ENCODE results near the gene PGS1. TPM values are rescaled to one million over a fixed set of nuclear protein-coding genes. Genes with fewer than 3 reads are reported as not detected.

Gene PGS1
- total and polyA plus RNA-seq, 2 of the 8 experiments (the other 6 are each of a cell fraction or from before 2014, with no cell fraction given) = 46.7 to 60.0 TPM

GRCh38 chr17:78397681-78398101, 19.2 kb downstream of the PGS1 start (continued):
- TF ChIP-seq CBX5 (IDR thresholded peaks at IDR 0.05; ENCODE audit: low read depth, low read length) = no peak
- TF ChIP-seq SIN3A (conservative IDR thresholded peaks at IDR 0.05 in 1 of 2, IDR thresholded peaks at IDR 0.05 in 1 of 2; ENCODE audit: low read depth in 1 of 2, low read length in 2 of 2) = no peak
- no peak for TF ChIP-seq KDM1A (IDR thresholded peaks at IDR 0.05; ENCODE audit: borderline replicate concordance, low read length)
